Left ventricle myocardium inferior (tissue), 1 donor: ENCODE results near the gene EIF3J. TPM values are rescaled to one million over a fixed set of nuclear protein-coding genes. Genes with fewer than 3 reads are reported as not detected.
"Not testable (repeated sequence)": the region's sequence is repeated elsewhere in the genome, so short reads cannot be mapped to it uniquely, and the experiment has no call there.

Experiments
- DNase-seq: peaks from one replicate; pipeline ENCODE4 v3.0.0-alpha.2; 2020
- H3K27ac ChIP-seq: fragments of 200-600 bp; replicated peaks from 2 replicates; pipeline ENCODE4 v1.8.0; 2021
- H3K27me3 ChIP-seq: fragments of 200-600 bp; 2 replicates; pipeline ENCODE4 v1.8.0; 2021; ENCODE audit warnings: low read depth
- H3K36me3 ChIP-seq: fragments of 200-600 bp; 2 replicates; pipeline ENCODE4 v1.8.0; 2021
- H3K4me1 ChIP-seq: fragments of 200-600 bp; 2 replicates; pipeline ENCODE4 v1.8.0; 2021
- H3K4me3 ChIP-seq: fragments of 200-600 bp; 2 replicates; pipeline ENCODE4 v1.8.0; 2021; ENCODE audit warnings: mild to moderate bottlenecking, moderate library complexity
- H3K9me3 ChIP-seq: fragments of 200-600 bp; replicated peaks from 2 replicates; pipeline ENCODE4 v1.8.0; 2021
- intact Hi-C: fragments of 100-400 bp; cut with micrococcal nuclease; formaldehyde crosslinking; loops from one replicate; pipeline ENCODE4 v1.11.0; 2022
- total RNA-seq: library from RNA; stranded (reverse); fragmentation: NEBNext Ultra II Directional; extraction: Animal tissue kit (Norgen Biotek cat#: 25700); gene quantifications from one replicate; pipeline ENCODE4 v1.2.1, GENCODE V29; 2021
- TF ChIP-seq, protein P1 (sequence below): fragments of 200-600 bp; IDR thresholded peaks from 2 replicates; pipeline ENCODE4 v1.8.0; 2021; ENCODE audit warnings: antibody characterized with exemption, mild to moderate bottlenecking, borderline replicate concordance
- donor health status: DM: no; HTN: yes; CAD: no; lungs with severe emphysema.

EIF3J gene
- total RNA-seq, 1 donor from 2014 or later, result 83.5 TPM

DNA sequence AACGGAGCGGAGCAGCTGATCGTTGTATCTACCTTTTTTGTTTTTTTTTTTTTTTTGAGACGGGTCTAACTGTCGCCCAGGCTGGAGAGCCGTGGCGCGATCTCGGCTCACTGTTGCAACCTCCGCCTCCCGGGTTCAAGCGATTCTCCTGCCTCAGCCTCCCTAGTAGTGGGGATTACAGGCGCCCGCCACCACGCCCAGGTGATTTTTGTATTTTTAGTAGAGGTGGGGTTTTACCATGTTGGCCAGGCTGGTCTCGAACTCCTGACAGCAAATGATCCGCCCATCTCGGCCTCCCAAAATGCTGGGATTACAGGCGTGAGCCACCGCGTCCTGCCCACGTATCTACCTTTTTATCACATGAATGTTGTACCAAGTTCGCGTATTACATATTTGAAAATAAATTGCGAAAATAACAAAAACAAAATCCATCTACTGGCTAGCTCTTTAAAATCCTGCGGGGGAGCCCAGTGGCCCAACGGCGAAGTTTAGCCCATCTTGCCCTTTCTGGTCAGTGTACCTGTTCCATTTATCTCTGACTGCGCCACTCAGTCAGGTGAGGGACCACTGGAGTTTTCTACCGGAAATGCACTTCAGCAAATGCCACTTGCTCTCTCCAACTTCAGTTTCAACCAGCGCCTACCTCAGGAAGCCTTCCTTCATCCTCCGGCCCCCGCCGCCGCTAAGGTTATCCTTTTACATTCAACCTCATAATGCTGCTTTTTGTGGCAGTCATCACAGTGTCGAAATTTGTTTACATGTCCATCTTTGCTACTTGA is 1.2 kb upstream of the EIF3J start:
- Histone ChIP-seq H3K9me3 (no peaks in the 10 kb centered on the region), H3K4me3 (peak overlapping the region; percentile 92), H3K4me1 (peaks cover 49% of the 10 kb centered on the region), H3K36me3 (peaks cover 4% of the 10 kb centered on the region), H3K27me3 (no peaks in the 10 kb centered on the region), H3K27ac (peak overlapping the region; percentile 95)
- DNase-seq, result no peak
- intact Hi-C loops, result no loop called here
- TF ChIP-seq, protein P1, sequence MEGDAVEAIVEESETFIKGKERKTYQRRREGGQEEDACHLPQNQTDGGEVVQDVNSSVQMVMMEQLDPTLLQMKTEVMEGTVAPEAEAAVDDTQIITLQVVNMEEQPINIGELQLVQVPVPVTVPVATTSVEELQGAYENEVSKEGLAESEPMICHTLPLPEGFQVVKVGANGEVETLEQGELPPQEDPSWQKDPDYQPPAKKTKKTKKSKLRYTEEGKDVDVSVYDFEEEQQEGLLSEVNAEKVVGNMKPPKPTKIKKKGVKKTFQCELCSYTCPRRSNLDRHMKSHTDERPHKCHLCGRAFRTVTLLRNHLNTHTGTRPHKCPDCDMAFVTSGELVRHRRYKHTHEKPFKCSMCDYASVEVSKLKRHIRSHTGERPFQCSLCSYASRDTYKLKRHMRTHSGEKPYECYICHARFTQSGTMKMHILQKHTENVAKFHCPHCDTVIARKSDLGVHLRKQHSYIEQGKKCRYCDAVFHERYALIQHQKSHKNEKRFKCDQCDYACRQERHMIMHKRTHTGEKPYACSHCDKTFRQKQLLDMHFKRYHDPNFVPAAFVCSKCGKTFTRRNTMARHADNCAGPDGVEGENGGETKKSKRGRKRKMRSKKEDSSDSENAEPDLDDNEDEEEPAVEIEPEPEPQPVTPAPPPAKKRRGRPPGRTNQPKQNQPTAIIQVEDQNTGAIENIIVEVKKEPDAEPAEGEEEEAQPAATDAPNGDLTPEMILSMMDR, result no peak

DNA sequence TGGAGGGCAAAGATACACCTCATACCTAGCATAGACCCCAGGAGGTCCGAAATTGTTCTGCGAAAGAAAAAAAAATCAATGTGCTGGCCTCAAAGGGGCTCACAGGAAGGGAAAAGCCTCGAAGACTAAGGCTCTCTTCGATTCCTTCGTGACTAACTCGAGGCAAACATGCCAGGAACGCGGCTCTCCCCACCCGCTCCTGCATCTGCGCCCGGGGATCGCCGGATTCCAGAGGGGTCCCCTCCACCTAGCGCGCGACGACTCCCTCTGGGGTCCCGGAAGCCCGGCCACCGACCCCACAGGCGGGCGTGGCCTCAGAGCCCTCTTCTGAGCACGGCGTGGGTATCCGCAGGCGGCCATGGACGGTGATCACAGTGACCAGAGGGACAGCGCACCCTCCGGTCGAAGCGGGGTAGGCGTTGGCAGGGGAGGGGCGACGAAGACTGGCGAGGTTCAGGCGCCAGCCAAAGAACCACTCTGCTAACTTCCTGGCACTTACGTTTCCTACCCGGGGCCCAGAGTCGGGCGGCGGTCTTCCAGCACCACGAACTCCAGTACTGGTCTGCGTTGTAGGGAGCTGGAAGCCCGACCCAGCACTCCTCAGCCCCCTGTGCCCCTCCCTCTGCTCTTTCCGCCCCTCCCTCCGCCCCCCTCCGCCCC is 515 bp upstream of the EIF3J start:
- no peaks in the 10 kb centered on the region for H3K9me3 ChIP-seq
- peak; percentile 86 for DNase-seq
- peak overlapping the region; percentile 95 for H3K27ac ChIP-seq
- H3K4me3 ChIP-seq, result peak overlapping the region; percentile 92
- TF ChIP-seq, protein P1, result peak; percentile 66
- intact Hi-C loops, result no loop called here
- H3K27me3 ChIP-seq, result no peaks in the 10 kb centered on the region
- H3K4me1 ChIP-seq, result peaks cover 56% of the 10 kb centered on the region
- H3K36me3 ChIP-seq, result peaks cover 4% of the 10 kb centered on the region

DNA sequence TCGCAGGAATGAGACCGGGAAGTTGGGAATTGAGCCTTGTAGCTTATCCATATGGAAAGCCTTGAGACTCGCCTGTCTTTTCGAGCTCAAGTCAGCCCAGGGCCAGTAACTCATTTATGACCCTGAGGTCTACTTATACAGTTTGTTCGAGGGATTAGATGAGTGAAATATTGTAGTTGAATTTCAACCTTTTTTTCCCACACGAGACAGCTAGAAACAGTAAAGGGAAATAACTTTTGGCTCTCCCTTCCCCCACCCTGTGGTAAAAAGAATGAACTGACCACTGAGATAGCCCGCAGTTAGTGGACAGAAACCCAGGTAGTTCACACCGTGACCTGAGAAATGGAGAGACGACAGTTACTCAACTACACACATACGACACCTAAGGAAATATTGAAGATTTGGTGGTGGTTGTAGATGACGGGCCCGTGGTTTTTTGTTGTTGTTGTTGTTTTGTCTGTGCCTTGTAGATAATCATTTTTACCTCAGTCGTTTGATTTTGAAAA is 841 bp downstream of the EIF3J start:
- Histone ChIP-seq H3K4me3 (peak overlapping the region; percentile 92), H3K27me3 (no peaks in the 10 kb centered on the region), H3K27ac (peak overlapping the region; percentile 95), H3K9me3 (no peaks in the 10 kb centered on the region), H3K36me3 (peaks cover 4% of the 10 kb centered on the region), H3K4me1 (peaks cover 69% of the 10 kb centered on the region)
- intact Hi-C loops, result no loop called here
- TF ChIP-seq, protein P1, result no peak
- no peak for DNase-seq

DNA sequence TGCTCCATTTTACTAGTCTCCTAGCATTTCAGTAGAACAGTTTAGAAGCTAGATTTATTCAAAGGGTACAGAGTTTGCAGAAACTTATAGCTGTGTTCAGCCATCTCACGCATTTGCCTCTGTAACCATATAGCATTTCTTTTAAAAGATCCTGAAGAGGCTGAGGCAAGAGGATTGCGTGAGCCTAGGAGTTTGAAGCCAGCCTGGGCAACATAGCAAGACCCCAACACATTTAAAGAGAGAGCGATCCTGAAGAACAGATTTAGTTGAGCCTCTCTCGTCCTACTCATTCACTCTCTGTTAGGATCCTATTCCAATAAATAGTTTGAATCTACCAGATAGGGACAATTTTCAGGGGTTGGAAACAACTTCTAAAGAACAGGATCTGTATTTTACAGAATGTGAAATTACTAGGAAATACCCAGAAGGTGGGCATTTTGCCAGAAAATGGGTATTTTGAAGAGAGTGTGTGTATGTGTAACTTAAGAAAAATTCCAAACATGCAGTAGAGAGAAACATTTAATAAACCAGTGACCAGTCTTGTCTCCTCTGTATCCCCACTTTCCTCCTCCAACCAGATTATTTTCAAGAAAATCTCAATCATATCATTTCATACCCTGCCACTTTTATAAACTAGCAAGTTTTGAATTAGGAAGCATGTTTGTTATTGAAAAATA is 4.5 kb downstream of the EIF3J start:
- Histone ChIP-seq H3K9me3 (no peaks in the 10 kb centered on the region), H3K27ac (peak overlapping the region; percentile 24), H3K4me3 (no peak overlapping the region), H3K36me3 (peaks cover 4% of the 10 kb centered on the region), H3K27me3 (no peaks in the 10 kb centered on the region), H3K4me1 (peaks cover 84% of the 10 kb centered on the region)
- no peak for DNase-seq
- TF ChIP-seq, protein P1, result no peak
- intact Hi-C loops, result no loop called here

DNA sequence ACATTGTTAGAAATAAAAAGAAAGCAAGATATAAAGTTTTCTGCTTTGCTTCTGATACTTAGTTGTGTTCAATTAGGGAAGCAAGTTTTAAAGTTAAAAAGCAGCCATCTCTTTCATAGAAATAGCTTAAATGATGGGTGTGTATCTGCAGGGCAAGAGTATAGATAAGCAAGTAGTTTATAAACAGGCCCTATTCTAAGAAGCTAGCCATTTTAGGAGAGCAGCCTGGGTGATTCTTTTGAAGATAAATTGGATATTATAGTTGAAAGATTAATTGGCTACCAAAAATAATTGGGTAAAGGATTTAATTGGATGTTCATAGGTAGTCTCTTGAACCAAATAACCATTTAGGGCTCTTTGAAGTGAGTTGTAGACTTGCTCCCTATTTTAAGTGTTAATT is 5.6 kb downstream of the EIF3J start:
- Histone ChIP-seq H3K9me3 (no peaks in the 10 kb centered on the region), H3K27ac (peak overlapping the region; percentile 24), H3K36me3 (peaks cover 4% of the 10 kb centered on the region), H3K27me3 (no peaks in the 10 kb centered on the region), H3K4me1 (peaks cover 82% of the 10 kb centered on the region), H3K4me3 (no peak overlapping the region)
- no peak for DNase-seq
- TF ChIP-seq, protein P1, result no peak
- intact Hi-C loops, result no loop called here

DNA sequence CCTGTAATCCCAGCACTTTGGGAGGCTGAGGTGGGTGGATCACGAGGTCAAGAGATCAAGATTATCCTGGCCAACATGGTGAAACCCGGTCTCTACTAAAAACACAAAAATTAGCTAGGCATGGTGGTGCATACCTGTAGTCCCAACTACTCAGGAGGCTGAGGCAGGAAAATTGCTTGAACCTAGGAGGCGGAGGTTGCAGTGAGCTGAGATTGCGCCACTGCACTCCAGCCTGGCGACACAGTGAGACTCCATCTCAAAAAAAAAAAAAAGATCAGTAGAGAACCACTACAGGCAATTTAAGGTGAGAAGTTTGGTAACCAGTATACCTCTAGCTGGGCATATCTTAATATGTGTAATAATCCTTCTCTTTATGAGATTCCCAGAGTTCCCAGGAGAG is 7.8 kb downstream of the EIF3J start:
- H3K27ac ChIP-seq, intact Hi-C loops, H3K4me3 ChIP-seq, H3K36me3 ChIP-seq, H3K9me3 ChIP-seq, H3K27me3 ChIP-seq, DNase-seq: not testable (repeated sequence)
- H3K4me1 ChIP-seq, result peaks cover 64% of the 10 kb centered on the region
